Smooth muscle cell of the pulmonary artery (primary cell): Measurements from ENCODE around the gene CCDC195. TPM values are rescaled to one million over a fixed set of nuclear protein-coding genes. Genes with fewer than 3 reads are reported as not detected.

ENCODE experiments used
- total RNA-seq: library from RNA; depleted of rRNA; stranded (reverse); fragments of >200 nt; gene quantifications from 2 replicates; pipeline ENCODE4 v1.2.3, GENCODE V29; 2014

CCDC195 gene
- total RNA-seq, result not detected in 2 replicates

GRCh38 chr2:224716201-224716600 is at the start of gene CCDC195:
Gene CCDC195 (minus strand): TSS chr2:224716365. CDS start chr2:224716365, 0 bp downstream.

Other genes with a start within 250 kb of the CCDC195 start
- gene CUL3, start 131.0 kb downstream of the CCDC195 start, total RNA-seq, result 63.1 and 76.0 TPM in 2 replicates